ENCODE results near the gene CARD16.
A peak's percentile ranks its signal among the peaks of the same experiment; 100 is the strongest.
"Not testable (repeated sequence)": the region's sequence is repeated elsewhere in the genome, so short reads cannot be mapped to it uniquely, and the experiment has no call there.

CARD16 gene

DNA sequence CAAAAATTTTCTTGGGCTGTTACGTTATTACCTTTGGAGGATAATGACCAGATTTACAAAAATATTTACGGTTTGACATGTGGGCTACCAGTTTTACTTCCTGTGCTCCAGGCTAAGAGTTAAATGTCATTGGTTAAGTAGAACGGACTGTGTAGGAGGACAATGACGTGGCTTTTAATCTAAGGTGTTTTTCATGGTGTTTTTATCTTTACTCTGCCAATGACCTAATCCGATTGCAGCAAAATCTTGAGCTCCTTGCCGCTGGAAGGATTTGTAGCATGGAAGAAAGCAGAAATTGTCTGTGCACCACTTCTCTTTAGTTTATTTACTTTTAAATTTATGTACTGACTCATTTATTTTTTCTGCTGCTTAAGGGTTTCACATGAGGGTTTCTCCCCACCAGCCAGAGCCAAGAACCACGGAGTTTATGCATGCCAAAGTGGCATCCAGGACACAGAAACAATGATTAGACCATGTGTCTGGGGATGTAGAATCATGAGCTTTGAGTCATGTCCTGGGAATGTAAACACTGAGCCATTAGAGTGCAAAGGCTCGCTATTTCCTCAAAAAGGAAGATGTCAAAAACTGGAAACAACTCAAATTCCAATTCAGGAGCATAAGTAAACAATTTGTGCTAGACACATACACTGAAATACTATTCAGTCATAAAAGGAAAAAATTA is 1.9 kb upstream of the CARD16 start:
- peak; percentile 89 for DNase-seq

DNA sequence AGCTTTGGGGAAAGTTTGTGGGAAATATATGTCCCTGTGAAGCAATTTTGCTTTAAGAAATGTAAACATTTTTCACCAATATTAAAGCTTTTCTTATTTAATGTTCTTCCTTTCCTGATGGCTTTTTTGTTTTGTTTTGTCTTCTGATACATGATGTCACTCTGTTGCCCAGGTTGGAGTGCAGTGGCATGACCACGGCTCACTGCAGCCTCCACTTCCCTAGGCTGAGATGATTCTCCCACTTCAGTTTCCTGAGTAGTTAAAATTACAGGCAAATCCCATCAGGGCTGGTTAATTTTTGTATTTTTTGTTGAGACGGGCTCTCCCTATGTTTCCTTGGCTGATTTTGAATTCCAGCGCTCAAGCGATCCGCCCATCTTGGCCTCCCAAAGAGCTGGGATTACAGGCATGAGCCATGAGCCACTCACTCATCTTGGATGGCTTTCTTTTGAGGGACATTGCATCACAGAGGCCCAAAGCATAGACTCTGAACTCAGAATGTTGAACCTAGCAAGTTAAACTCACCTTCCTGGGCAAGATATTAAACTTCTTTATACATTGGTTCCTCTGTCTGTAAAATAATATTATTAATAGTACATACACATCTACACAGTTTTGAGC is 651 bp upstream of the CARD16 start:
- no peak for DNase-seq

DNA sequence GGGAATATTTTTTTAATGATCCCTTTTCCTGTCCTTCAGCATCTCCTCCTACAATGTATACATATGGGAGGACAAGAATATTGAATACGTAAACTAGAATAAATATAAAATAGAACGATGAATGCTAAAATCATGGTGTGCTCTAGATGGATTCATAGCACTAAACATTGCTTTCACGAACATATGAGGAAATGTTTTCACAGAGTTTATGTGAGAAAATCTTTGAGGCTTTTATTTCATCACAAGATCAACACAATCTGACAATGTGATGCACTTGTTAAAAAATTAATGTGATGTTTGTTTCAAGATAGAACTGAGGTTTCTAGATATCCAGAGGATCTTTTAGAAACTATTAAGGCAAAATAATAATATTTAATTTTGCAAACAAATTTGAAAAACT is 3.0 kb downstream of the CARD16 start:
- no peak for DNase-seq

DNA sequence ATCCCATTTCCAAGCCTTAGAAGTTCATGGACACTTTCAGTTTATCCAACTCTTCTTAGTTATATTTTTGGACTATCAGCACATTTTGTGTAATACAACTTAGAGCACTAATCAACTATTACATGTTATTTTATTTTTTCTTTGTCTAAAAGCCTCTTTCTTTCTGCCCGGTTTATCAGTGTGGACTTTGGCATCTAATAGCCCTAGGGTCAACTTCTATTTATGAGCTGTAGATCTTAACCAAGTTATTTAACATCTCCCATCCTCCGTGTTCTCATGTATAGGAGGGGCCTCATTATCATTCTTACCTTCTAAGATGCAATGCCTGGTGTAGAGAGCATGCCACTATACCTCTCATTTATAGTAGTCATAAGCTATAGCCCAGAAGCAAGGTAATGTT is 4.4 kb downstream of the CARD16 start:
- DNase-seq, result no peak

DNA sequence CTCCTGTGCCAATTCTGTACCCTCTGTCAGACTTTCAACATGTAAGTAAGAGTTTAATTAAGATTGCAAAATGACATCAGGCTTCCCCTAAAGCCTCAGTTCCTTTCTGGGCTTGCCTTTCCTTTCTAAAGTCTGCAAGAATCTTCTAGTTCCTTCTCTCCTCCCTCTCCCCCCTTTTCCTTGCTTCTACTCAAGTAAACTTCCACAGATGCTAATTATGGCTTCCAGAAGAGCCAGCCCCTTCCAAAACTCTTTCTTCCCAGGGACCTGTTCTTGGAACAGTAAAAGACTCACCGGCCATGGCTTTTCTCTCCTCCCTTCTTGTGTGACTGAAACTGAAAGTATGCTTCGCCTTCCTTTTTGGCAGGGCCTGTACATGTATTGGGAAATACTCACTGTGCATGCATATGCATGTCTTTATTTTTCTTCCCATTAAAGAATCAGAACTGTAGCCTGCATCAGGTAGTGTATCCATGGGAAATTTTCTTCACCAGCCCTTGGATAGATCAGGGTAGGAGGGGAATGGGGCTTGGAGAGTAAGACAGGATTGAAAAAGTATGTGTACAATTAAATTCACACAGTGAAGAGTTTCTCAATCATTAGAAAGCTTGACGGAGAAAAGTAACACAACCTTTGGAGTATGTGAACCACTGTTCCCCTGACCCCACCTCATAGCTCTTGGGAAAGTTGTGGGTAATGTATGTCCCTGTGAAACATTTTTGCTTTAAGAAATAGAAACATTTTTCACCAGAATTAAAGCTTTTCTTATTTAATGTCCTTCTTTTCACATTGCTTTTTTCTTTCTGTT is 10.1 kb downstream of the CARD16 start, which contains the start of gene CASP1:
TSS of gene CASP1 (minus strand) at position 332 of the 808 bp plus-strand sequence. CDS start at position 301, 31 bp downstream.
- DNase-seq, result no peak

DNA sequence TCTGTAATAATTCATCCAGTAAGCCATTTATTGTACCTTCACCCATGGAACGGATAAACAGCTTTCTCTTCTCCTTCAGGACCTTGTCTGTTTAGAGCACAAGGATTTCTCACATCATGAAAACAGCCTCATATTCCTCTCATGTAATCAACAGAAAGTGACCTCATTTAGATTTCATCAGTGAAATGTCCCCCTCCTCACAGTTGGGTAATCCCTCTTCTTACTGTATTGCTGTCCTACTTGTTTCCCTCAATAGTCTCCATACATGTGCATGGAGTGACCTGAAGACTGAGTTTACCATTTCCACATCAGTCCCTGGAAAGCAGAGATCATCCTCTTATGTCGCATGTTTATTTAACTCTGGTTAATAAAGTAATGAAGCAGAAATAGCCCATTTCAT is 10.7 kb downstream of the CARD16 start:
- not testable (repeated sequence) for DNase-seq

DNA sequence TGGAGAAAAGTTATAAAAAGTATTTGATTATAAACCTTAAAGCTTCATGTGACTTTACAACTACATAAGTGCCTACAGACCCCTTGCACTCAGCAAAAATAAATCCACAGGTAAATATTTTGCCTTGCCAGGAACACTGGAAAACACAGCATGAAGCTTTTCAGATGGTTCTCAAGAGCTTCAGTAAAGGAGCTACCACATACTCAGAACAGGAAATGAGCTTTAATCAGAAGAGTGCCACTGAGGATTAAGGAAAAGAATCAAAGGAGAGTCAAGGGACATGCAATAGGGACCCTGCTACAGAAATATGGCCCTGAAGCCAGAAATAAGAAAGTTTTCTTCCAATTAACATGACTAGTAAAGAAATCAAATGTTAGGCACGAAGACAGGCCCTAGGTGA is 11.4 kb downstream of the CARD16 start:
- no peak for DNase-seq

DNA sequence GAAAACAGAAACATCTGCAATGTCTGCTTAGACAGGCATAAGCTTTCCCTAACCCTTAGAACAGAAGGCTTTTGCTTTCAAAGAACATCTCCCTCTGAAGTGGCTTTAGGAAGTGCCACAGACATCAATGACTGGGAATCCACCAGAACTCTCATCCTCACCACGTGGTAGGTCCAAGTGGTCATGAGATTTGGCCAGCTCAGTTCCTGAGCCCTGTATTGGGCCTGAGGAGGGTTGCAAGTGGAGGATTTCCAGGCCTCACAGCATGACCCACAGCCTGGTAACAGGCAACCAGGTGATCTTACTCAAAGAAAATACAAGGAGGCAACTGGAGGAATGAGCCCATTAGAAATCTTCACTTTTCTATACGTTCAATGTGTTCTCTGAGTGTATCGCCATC is 11.8 kb downstream of the CARD16 start:
- no peak for DNase-seq

DNA sequence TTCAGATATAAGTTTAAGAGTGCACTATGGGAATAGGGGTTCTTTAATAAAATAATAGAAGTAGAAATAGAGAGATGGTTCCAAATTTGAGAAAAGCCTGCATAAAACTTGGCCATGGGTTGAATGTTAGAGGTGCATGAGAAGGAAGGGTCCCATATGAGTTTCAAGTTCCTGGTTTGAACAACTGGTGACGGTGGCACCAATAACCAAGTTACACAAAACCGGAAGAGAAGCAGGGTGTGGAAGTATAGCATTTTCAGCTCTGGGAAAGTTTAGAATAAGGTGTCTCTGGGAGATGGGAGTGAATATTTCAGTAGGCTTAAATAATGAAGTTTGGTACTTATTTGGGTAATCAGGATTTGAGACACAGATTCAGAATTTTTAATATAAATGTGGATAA is 12.6 kb downstream of the CARD16 start:
- no peak for DNase-seq

DNA sequence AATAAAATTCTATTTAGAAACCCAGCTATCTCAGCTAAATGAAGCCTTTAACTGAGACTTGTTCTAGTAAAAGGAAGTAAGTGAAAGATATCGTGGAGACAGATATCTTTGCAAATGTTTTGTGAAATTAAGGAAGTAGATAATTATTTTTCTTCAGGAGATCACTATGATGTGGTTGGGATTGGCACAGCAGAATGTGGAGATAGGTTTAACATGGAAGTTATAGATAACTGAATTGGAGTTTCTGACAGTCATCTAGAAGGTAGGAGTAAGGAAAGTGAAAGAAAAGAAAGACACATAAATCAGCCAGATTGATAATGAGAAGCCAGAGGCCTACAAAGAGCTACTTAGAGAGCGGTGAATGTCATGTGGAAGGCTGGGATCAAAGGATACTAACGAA is 17.5 kb downstream of the CARD16 start:
- no peak for DNase-seq

DNA sequence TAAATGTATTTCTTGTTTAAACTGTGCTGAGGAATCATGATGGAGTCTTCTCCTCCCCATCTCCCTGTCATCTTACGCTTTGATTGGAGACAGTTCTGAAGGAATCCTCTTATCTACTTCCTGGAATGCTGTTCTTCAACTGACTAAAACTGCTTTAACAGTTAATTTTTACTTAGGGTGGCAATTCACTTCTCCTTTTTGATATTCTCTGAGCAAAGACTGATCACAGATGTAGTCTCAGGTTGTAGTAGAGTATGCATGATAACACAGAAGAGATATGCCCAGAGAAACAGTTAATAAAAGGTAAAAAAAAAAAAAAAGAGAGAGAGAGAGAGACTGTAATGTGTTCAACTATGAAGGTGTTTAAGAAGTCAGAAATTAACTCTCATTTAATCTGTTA is 20.7 kb downstream of the CARD16 start:
- DNase-seq, result no peak

DNA sequence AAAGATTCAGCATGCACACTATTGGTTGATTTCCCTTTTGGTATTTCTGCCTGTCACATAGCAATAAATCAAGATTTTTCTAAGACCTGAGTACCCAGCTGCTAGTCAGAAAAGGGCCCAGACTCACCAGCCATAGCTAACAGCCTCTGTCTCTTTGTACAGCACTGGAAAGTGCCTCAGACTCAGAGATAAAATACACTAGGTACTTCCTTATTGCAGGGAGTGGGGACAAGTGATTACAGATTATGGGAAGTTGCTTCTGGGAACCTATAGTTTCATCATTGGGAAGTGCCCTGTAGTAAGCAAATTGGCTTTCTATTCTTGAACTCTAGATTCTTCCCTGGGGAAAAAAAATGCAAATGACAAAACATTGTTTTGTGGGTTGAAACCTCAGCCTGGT is 22.1 kb downstream of the CARD16 start, which contains the start of gene CASP5:
TSS of gene CASP5 (minus strand) at position 166 of the 400 bp plus-strand sequence. CDS start at position 134, 32 bp downstream.
- DNase-seq, result no peak

DNA sequence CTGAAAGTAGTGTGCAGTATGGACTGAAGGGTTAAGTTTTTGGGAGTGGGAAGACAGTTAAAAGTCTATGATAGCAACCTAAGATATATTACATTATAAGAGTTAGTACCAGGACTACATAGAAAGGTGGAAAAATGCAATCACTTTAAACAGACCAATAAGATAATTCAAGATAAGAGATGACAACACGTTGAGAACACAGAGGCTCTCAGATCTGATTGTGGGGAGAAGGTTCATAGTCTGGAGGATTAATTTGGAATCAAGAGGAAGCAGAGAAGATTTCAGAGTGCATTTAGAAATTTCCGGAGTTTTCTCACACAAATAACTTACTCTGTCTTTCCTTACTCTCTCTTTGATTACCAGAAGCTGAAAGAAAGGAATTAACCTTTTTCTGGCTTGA is 22.6 kb downstream of the CARD16 start:
- no peak for DNase-seq

DNA sequence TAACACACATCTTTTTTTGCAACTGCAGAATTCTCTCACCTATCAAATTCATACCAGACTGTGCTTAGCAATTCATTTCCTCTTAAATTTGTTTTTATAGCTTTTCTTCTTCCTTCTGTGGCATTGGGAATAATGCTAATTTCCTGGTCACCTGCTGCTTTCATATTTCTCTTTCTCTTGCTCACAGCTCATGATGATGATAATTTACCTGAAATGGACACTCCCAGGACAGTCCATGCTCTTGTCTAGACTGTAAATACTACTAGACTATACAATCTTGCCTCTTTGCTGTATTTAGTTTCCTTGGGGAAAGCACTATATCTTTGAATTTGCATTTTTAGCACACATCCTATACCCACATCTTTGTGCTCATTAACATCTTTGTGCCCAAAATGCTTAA is 37.7 kb downstream of the CARD16 start:
- DNase-seq, result no peak

DNA sequence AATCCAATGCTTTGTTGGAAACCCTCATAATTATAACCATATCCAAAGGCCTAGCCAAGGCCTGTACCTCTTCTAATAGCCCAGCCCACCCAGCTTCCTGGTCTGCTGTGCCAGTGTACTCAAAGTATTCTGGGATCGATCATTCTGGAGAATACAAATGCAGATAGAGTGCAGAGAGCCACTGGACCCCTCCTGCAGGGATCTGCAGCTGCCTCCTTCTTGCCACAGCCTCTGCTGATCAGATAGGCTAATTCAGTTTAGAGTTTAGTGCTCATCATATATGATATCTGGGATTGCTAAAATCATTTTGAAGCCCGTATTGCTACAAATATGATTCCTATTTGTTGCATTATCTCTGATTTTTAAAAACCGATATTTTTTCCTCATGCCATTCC is 39.7 kb downstream of the CARD16 start:
- no peak for DNase-seq

DNA sequence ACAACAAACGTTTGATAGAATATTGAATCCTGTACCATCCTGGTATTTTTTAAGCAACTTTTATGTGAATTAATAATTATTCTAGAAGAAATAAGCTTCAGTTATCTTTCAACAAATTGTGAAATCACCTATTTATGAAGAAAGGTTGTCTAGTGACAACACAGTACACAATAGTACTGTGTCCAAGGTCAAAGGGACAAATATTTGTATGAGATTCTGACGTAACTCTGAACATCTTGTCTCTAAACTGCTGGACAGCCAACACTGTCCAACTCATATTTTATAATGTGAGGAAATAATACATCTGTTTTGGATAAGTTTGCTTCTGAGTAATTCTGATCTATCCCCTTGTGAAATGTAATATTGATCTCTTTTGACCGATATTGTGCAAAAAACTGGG is 41.1 kb downstream of the CARD16 start:
- no peak for DNase-seq

DNA sequence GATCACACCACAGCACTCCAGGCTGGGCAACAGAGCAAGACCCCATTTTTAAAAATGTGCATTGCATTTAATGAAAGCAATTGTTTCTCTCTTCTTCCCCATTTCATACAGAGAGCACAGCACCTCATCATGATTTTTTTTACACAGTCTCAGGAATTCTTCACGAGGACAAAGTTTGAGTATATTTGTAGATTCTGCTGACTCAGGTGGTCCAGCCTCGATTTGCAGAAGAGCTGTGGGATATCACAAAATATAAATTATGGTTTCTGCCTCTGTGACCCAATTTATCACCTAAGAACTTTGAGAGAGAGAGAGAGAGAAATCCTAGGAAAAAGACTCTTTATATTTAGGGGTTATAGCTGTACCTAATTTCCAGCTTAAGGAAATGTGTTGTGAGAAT is 42.0 kb downstream of the CARD16 start:
- DNase-seq, result no peak

DNA sequence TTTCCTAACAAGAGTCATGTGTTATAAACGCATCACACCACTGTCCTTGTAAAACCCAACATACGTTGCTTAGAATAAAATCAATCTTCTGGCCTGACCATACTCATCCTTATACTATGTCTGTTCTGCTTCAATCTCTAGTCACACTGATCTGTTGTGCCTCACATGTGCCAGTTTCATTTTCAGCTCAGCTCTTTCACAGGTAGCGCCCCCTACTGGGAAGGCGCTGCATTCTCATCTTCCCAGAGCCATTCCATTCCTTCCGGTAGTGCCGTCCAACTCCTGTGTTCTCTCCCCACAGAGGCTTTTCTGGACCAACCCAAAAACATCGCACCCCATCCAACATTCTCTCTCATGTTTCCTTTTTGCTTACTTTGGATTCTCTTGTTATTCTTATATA is 44.3 kb downstream of the CARD16 start:
- DNase-seq, result no peak

DNA sequence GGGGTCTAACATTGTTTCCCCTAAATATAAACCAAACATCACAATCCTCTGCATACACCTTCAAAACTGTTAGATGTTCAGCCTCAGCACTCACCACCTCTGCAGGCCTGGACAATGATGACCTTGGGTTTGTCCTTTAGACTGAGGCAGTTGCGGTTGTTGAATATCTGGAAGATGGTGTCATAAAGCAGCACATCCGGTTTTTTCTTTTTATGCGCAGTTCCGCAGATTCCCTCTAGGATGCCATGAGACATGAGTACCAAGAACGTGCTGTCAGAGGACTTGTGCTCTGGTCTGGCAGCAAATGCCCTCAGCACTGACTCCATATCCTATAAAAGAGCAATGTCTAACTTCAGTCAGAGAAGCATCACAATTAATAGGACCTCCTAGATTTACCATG is 45.0 kb downstream of the CARD16 start:
- no peak for DNase-seq

DNA sequence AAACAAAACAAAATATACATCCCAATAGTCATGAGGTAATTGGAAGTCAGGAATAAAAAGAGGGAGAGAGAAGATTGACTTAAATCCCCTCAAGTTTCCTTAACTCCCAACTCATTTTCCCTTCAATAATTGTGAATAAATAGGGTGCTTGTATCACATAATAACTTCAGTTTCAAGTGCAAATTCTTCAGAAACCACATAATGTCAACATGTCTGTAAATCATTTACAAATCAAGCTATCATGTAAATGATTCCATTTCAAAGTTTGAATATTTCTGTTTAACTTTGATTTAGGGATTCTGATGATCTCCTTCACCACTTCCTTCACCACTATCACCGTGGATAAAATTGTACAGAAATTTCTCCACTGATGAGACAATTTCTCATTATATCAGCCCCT is 45.4 kb downstream of the CARD16 start:
- DNase-seq, result peak; percentile 50

DNA sequence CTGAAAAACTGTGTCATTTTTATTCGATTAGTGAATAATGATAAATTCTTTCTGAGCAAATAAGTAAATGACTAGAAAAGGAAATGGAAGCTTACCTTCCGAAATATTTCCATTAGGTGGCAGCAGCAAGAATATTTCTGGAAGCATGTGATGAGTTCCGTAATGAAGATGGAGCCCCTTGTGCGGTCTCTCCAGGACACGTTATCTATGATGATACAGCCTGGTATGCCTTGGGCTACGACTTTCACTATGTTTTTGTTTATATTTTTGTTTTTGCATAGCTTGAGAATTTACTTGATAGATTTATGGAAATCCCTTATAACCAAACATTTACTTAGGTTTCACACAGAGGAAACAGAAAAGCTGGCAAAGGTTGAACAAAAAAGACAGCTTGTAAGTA is 47.8 kb downstream of the CARD16 start:
- DNase-seq, result peak; percentile 2

DNA sequence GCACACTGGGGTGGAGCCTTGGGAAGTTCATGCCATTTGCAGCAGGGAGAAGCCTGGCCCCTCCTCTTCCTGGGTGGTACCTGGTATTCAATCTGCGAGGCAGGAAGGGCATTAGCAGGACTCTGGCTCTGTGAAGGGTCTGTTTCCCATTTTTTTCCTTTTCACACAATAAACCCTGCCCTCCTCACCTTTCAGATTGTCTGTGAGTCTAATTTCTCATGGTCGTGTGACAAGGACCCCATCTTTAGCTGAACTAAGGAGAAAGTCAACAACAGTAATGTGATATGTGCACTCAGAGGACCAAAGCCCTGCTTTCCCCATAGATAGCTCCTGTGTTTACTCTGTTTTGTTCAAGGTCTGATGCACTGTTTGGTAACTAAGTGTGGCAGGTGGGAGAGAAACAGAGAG is 50.1 kb downstream of the CARD16 start:
- DNase-seq, result no peak

DNA sequence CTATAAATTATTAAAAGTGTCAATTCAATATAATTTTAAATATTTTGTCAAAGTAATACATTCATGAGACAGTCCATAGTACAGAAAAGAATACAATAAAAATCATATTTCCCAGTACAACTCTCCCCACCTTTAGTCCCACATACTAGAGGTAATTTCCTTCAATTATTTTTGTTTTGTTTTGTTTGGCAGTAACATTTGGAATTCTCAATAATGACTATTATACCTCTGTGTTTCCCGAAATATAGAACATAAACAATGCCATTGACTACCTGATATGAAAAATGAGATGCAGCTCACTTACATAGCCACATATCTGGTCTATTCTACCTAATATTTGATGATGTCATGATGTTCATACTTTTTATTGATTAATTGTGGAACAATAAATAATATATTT is 52.4 kb downstream of the CARD16 start:
- DNase-seq, result no peak

DNA sequence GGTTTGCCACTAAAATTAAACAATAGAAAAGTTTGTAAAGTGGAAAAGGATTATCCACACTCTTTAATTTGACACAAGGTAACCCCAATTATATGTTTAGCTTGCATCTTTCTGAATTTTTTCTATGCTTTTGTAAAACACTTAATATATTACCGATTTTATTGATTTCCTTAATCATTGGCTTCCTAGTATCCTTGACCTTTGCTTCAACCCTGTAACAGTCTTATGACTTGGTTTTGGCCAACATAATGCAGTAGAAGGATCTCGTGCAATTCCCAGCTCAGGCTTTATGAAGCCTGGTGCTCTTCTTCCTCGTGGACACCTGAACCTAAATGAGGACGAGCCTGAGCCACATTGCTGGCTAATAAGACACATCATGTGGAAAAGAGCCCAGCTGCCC is 53.1 kb downstream of the CARD16 start:
- DNase-seq, result no peak
